ENCODE results near the gene KCTD7. TPM values are rescaled to one million over a fixed set of nuclear protein-coding genes. Genes with fewer than 3 reads are reported as not detected.
"Not testable (repeated sequence)": the region's sequence is repeated elsewhere in the genome, so short reads cannot be mapped to it uniquely, and the experiment has no call there.

The KCTD7 gene
- polyA plus RNA-seq, result 10 to 100 TPM in 1 of 4 donors, 1 to 10 TPM in 3; 2.5 to 18.4 (median 3.8) TPM
- long read RNA-seq, donor 1, full-length matches to known transcripts, result 7 of 7 reads
- long read RNA-seq, donor 1, partial matches to known transcripts, result 0 of 7 reads
- long read RNA-seq, donor 1, other reads (novel, unspliced or antisense), result 0 of 7 reads
- long read RNA-seq, donor 2, full-length matches to known transcripts, result 2 of 7 reads
- long read RNA-seq, donor 2, partial matches to known transcripts, result 5 of 7 reads
- long read RNA-seq, donor 2, other reads (novel, unspliced or antisense), result 0 of 7 reads
- long read RNA-seq, donor 3, full-length matches to known transcripts, result 3 of 3 reads
- long read RNA-seq, donor 3, partial matches to known transcripts, result 0 of 3 reads
- long read RNA-seq, donor 3, other reads (novel, unspliced or antisense), result 0 of 3 reads
- long read RNA-seq, donor 4, result 0 reads
- long read RNA-seq, donor 5, full-length matches to known transcripts, result 2 of 10 reads
- long read RNA-seq, donor 5, partial matches to known transcripts, result 8 of 10 reads
- long read RNA-seq, donor 5, other reads (novel, unspliced or antisense), result 0 of 10 reads
- long read RNA-seq, donor 6, full-length matches to known transcripts, result 9 of 9 reads
- long read RNA-seq, donor 6, partial matches to known transcripts, result 0 of 9 reads
- long read RNA-seq, donor 6, other reads (novel, unspliced or antisense), result 0 of 9 reads
- long read RNA-seq, donor 7, full-length matches to known transcripts, result 8 of 8 reads
- long read RNA-seq, donor 7, partial matches to known transcripts, result 0 of 8 reads
- long read RNA-seq, donor 7, other reads (novel, unspliced or antisense), result 0 of 8 reads
- long read RNA-seq, donor 8, result 0 reads
- long read RNA-seq, donor 9, full-length matches to known transcripts, result 1 of 1 reads
- long read RNA-seq, donor 9, partial matches to known transcripts, result 0 of 1 reads
- long read RNA-seq, donor 9, other reads (novel, unspliced or antisense), result 0 of 1 reads
- long read RNA-seq, donor 10, full-length matches to known transcripts, result 10 of 10 reads
- long read RNA-seq, donor 10, partial matches to known transcripts, result 0 of 10 reads
- long read RNA-seq, donor 10, other reads (novel, unspliced or antisense), result 0 of 10 reads

GRCh38 chr7:66628361-66629221 lies at the start of gene KCTD7:
Gene KCTD7, plus strand, starts transcription at chr7:66628881. Its CDS starts 184 bp downstream, at chr7:66629065.
- Histone ChIP-seq H3K9me3 (ENCODE audit: control insufficient read depth in 2 of 2, insufficient read depth in 1 of 2, low read depth in 1 of 2, low read length in 1 of 2) (no peaks in the 10 kb centered on the region), H3K27ac (ENCODE audit: low read depth in 1 of 3, low read length in 2 of 3) (peak within 1 kb of the TSS; percentile 96 to 99 (median 98)), H3K27me3 (ENCODE audit: control insufficient read depth in 3 of 3, insufficient read depth in 3 of 3, low read length in 3 of 3) (no peaks in the 10 kb centered on the region), H3K4me3 (ENCODE audit: low read depth in 1 of 3, low read length in 3 of 3) (peak within 1 kb of the TSS; percentile 70 to 72 (median 71)), H3K36me3 (ENCODE audit: control insufficient read depth in 3 of 3, insufficient read depth in 2 of 3, low read depth in 1 of 3, low read length in 3 of 3) (peaks cover 0 to 8% (median 3%) of the 10 kb centered on the region in 3 donors), H3K4me1 (ENCODE audit: control insufficient read depth in 3 of 3, insufficient read depth in 2 of 3, low read depth in 1 of 3, low read length in 2 of 3) (peaks cover 0 to 12% (median 0%) of the 10 kb centered on the region in 3 donors)
- 0 to 1% (median 0%) methylated on average over 61 to 93 of the region's 93 CpGs for WGBS, 3 donors
- FAIRE-seq (no peak), DNase-seq (peak; percentile 98)

GRCh38 chr7:66580380-66580779 lies 48.3 kb upstream of the KCTD7 start:
- not testable (repeated sequence) for DNase-seq; H3K27me3 ChIP-seq (ENCODE audit: control insufficient read depth in 3 of 3, insufficient read depth in 3 of 3, low read length in 3 of 3); H3K4me3 ChIP-seq (ENCODE audit: low read depth in 1 of 3, low read length in 3 of 3); H3K9me3 ChIP-seq (ENCODE audit: control insufficient read depth in 2 of 2, insufficient read depth in 1 of 2, low read depth in 1 of 2, low read length in 1 of 2); FAIRE-seq
- H3K4me1 ChIP-seq (ENCODE audit: control insufficient read depth in 3 of 3, insufficient read depth in 2 of 3, low read depth in 1 of 3, low read length in 2 of 3), result peaks cover 0 to 14% (median 0%) of the 10 kb centered on the region in 3 donors
- H3K27ac ChIP-seq (ENCODE audit: low read depth in 1 of 3, low read length in 2 of 3), result peak overlapping the region in 1 of 3 donors; percentile 23
- peaks cover 2 to 28% (median 4%) of the 10 kb centered on the region in 3 donors for H3K36me3 ChIP-seq (ENCODE audit: control insufficient read depth in 3 of 3, insufficient read depth in 2 of 3, low read depth in 1 of 3, low read length in 3 of 3)
- WGBS, 3 donors, result 23 to 60% (median 52%) methylated on average over 1 of the region's 1 CpG

GRCh38 chr7:66582816-66583489 lies 45.7 kb upstream of the KCTD7 start:
- Histone ChIP-seq H3K4me1 (ENCODE audit: control insufficient read depth in 3 of 3, insufficient read depth in 2 of 3, low read depth in 1 of 3, low read length in 2 of 3) (peaks cover 0 to 14% (median 0%) of the 10 kb centered on the region in 3 donors), H3K36me3 (ENCODE audit: control insufficient read depth in 3 of 3, insufficient read depth in 2 of 3, low read depth in 1 of 3, low read length in 3 of 3) (peaks cover 0 to 28% (median 4%) of the 10 kb centered on the region in 3 donors)
- H3K27me3 ChIP-seq (ENCODE audit: control insufficient read depth in 3 of 3, insufficient read depth in 3 of 3, low read length in 3 of 3); H3K4me3 ChIP-seq (ENCODE audit: low read depth in 1 of 3, low read length in 3 of 3); H3K27ac ChIP-seq (ENCODE audit: low read depth in 1 of 3, low read length in 2 of 3); H3K9me3 ChIP-seq (ENCODE audit: control insufficient read depth in 2 of 2, insufficient read depth in 1 of 2, low read depth in 1 of 2, low read length in 1 of 2); FAIRE-seq; DNase-seq: not testable (repeated sequence)
- WGBS, 3 donors, result 82 to 96% (median 89%) methylated on average over 4 of the region's 4 CpGs

- H3K9me3 ChIP-seq (ENCODE audit: control insufficient read depth in 2 of 2, insufficient read depth in 1 of 2, low read depth in 1 of 2, low read length in 1 of 2), result no peaks in the 10 kb centered on the region
- FAIRE-seq, result no peak
Measured at GRCh38 chr7:66583490-66584110, 45.1 kb upstream of the KCTD7 start.

GRCh38 chr7:66586181-66586580 lies 42.5 kb upstream of the KCTD7 start:
- Histone ChIP-seq H3K4me3 (ENCODE audit: low read depth in 1 of 3, low read length in 3 of 3) (no peak overlapping the region), H3K27me3 (ENCODE audit: control insufficient read depth in 3 of 3, insufficient read depth in 3 of 3, low read length in 3 of 3) (no peaks in the 10 kb centered on the region), H3K36me3 (ENCODE audit: control insufficient read depth in 3 of 3, insufficient read depth in 2 of 3, low read depth in 1 of 3, low read length in 3 of 3) (peaks cover 0 to 24% (median 4%) of the 10 kb centered on the region in 3 donors), H3K4me1 (ENCODE audit: control insufficient read depth in 3 of 3, insufficient read depth in 2 of 3, low read depth in 1 of 3, low read length in 2 of 3) (peaks cover 2 to 3% (median 2%) of the 10 kb centered on the region in 3 donors), H3K9me3 (ENCODE audit: control insufficient read depth in 2 of 2, insufficient read depth in 1 of 2, low read depth in 1 of 2, low read length in 1 of 2) (no peaks in the 10 kb centered on the region), H3K27ac (ENCODE audit: low read depth in 1 of 3, low read length in 2 of 3) (no peak overlapping the region)
- FAIRE-seq, result no peak
- no peak for DNase-seq
- 87 to 95% (median 88%) methylated on average over 1 of the region's 1 CpG for WGBS, 3 donors

More at GRCh38 chr7:66583490-66584110, 45.1 kb upstream of the KCTD7 start:
- DNase-seq, result no peak
- Histone ChIP-seq H3K4me1 (ENCODE audit: control insufficient read depth in 3 of 3, insufficient read depth in 2 of 3, low read depth in 1 of 3, low read length in 2 of 3) (peaks cover 0 to 14% (median 0%) of the 10 kb centered on the region in 3 donors), H3K27me3 (ENCODE audit: control insufficient read depth in 3 of 3, insufficient read depth in 3 of 3, low read length in 3 of 3) (no peaks in the 10 kb centered on the region), H3K27ac (ENCODE audit: low read depth in 1 of 3, low read length in 2 of 3) (no peak overlapping the region), H3K36me3 (ENCODE audit: control insufficient read depth in 3 of 3, insufficient read depth in 2 of 3, low read depth in 1 of 3, low read length in 3 of 3) (peaks cover 0 to 28% (median 4%) of the 10 kb centered on the region in 3 donors), H3K4me3 (ENCODE audit: low read depth in 1 of 3, low read length in 3 of 3) (no peak overlapping the region)
- 83 to 95% (median 84%) methylated on average over 2 of the region's 2 CpGs for WGBS, 3 donors

GRCh38 chr7:66588226-66588625 lies 40.5 kb upstream of the KCTD7 start:
- DNase-seq; FAIRE-seq; H3K4me1 ChIP-seq (ENCODE audit: control insufficient read depth in 3 of 3, insufficient read depth in 2 of 3, low read depth in 1 of 3, low read length in 2 of 3); H3K9me3 ChIP-seq (ENCODE audit: control insufficient read depth in 2 of 2, insufficient read depth in 1 of 2, low read depth in 1 of 2, low read length in 1 of 2); H3K27me3 ChIP-seq (ENCODE audit: control insufficient read depth in 3 of 3, insufficient read depth in 3 of 3, low read length in 3 of 3); H3K27ac ChIP-seq (ENCODE audit: low read depth in 1 of 3, low read length in 2 of 3); H3K4me3 ChIP-seq (ENCODE audit: low read depth in 1 of 3, low read length in 3 of 3): not testable (repeated sequence)
- H3K36me3 ChIP-seq (ENCODE audit: control insufficient read depth in 3 of 3, insufficient read depth in 2 of 3, low read depth in 1 of 3, low read length in 3 of 3), result peaks cover 0 to 12% (median 4%) of the 10 kb centered on the region in 3 donors
- WGBS, 3 donors, result 97 to 100% (median 100%) methylated on average over 1 of the region's 1 CpG
